ENCODE data around the gene FBLN1.
"Not testable (repeated sequence)": the region's sequence is repeated elsewhere in the genome, so short reads cannot be mapped to it uniquely, and the experiment has no call there.

Gene FBLN1

DNA sequence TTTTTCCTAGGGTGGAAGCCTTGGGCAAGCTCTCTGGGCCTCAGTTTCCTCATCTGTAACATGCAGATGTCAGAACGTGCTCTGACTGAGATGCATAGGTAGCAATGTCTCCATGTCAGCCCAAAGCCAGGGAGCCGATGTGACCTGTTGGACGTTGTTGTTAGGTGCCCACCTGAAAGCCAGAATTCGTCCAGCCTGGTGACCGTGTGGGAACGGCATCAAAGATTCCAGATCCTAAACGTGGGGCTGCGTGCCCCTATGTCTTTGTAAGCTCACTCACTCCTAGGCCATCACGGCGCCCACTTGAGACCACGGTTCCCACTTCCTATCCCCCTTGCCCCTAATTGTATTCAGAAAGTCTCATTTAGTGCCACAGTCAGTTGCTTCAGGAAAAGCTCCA lies 48.2 kb downstream of the FBLN1 start:
- H3K36me3 Mint-ChIP-seq (ENCODE audit: low read depth), result no peaks in the 10 kb centered on the region
- no peaks in the 10 kb centered on the region for H3K9me3 Mint-ChIP-seq
- no peak overlapping the region for H3K27ac Mint-ChIP-seq
- H3K27me3 Mint-ChIP-seq, result peaks cover 9% of the 10 kb centered on the region
- H3K4me3 Mint-ChIP-seq, result no peak overlapping the region
- H3K4me1 Mint-ChIP-seq (ENCODE audit: low read depth), result no peaks in the 10 kb centered on the region

DNA sequence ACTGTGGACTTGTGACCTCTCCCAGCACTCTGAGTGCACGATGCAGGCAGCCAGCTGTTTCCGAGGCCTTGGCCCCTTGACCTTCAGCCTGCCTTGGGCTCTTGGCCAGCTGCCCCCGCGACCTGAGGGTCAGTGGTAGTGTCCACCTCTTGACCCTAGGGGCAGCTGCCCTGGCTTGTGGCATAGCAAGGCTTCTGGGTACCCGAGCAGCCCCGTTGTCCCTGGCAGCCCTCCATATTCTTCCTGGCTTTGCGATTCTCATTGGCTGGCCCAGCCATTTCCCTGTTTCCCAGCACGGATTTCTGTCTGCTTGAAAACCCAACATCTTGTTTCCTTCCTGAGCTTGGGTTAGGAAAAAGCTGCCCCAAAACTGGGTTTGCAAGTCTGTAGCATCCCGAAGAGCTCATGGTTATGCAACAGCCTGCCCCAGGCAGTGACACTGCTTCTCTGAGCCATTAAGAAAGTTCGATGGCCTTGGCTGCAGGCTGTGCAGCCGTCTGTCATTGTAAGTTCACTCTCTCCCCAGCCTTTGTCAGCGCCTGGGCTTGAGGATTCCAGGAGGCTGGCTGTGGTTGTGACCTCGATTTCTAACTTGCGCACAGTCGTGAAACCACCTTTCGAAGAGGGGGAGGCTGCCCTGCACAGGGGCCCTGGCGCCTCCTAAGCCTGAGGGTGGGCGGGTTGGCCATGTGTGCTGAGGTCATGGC lies 48.8 kb downstream of the FBLN1 start:
- no peak overlapping the region for H3K4me3 Mint-ChIP-seq
- H3K9me3 Mint-ChIP-seq, result no peaks in the 10 kb centered on the region
- peaks cover 14% of the 10 kb centered on the region for H3K27me3 Mint-ChIP-seq
- no peaks in the 10 kb centered on the region for H3K4me1 Mint-ChIP-seq (ENCODE audit: low read depth)
- no peak overlapping the region for H3K27ac Mint-ChIP-seq
- no peaks in the 10 kb centered on the region for H3K36me3 Mint-ChIP-seq (ENCODE audit: low read depth)

DNA sequence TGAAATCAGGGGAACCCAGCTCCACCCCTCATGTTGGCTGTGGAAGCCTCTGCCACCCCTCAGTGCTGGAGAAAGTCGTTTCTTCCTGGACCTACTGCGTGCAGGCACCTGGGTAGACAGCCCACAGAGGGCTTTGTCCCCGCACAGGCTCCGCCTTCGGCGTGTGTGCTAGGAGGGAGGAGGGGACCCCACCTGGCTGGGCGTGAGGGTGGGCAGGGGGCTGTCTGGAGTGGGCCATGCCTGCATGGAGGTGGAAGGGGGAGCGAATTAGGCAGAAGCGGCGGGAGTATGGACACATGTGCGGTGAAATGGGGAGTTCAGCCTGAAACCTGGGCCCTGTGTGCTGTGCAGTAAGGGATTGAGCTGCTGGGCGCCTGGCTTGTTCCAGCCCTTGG lies 49.3 kb downstream of the FBLN1 start:
- peaks cover 14% of the 10 kb centered on the region for H3K27me3 Mint-ChIP-seq
- no peaks in the 10 kb centered on the region for H3K36me3 Mint-ChIP-seq (ENCODE audit: low read depth)
- no peaks in the 10 kb centered on the region for H3K9me3 Mint-ChIP-seq
- no peak overlapping the region for H3K4me3 Mint-ChIP-seq
- no peaks in the 10 kb centered on the region for H3K4me1 Mint-ChIP-seq (ENCODE audit: low read depth)
- H3K27ac Mint-ChIP-seq, result no peak overlapping the region

DNA sequence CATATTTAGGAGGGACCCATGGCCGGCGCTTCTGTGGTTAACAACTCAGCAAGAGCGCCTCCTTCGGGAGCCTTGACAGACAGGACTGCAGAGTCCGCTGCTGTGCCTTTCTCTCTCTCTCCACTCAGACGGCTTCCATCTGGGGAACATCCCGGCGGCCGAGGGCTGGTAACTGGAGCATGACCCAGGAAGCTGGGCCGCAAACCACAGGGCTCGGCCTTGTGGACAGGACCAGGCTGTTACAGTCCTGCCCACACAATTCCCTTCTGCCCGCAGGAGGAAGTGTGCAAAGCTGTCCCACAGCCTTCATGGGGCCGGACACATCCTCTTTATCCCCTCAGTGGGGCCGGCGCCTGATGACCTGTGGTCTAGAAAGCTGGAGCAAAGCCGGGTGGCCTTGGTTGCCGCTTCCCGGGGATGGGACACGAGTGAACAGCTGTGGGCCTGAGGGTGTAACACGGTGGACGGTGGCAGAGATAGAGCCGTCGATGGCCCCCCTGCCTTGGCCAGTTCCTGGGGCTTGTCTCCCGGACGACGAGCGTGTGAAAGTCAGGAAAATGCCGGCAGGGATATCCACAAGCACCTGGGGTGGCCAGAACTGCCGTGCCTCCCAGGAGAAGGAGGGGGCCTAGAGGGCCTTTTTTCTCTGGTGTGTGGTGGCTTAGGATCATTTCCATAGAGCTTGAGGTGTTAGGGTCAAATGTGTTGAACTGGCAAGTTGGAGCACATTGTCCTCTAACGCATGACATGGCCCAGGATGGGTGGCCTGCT lies 50.1 kb downstream of the FBLN1 start:
- H3K27ac Mint-ChIP-seq, result no peak overlapping the region
- H3K4me3 Mint-ChIP-seq, result no peak overlapping the region
- no peaks in the 10 kb centered on the region for H3K9me3 Mint-ChIP-seq
- H3K4me1 Mint-ChIP-seq (ENCODE audit: low read depth), result no peaks in the 10 kb centered on the region
- H3K36me3 Mint-ChIP-seq (ENCODE audit: low read depth), result no peaks in the 10 kb centered on the region
- H3K27me3 Mint-ChIP-seq, result peaks cover 14% of the 10 kb centered on the region

DNA sequence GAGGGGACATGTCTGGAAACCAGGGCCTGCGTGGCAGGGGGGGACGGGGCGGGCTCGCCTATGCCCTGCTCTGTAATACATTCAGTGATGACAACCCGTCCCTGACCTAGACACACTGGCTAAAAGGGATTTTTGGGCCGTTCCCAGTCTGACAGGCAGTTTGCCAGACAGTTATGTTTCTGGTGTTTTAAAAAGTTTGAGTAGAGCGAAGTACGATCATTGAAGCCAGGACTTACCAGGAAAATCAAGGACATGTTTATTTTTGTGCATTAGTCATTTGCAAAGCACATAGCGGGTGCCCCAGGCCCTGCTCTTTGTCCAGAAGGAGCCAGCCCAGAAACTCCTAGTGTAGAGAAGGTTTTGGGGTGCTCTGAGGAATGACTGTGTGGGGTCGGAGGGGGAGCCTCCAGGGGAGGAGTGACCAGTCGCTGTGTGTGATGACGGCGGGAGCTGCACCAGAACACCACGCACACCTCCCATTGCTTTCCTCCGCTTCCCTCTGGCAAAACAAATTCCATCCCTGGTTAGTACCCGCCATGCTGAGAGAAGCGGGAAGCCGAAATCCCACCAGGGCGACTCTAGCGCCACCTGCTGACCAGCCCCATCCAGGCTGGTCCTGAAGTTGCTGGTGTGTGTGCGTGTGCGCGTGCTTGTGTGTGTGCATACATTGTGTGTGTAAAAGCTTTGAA lies 50.8 kb downstream of the FBLN1 start:
- H3K4me1 Mint-ChIP-seq (ENCODE audit: low read depth), result no peaks in the 10 kb centered on the region
- no peak overlapping the region for H3K4me3 Mint-ChIP-seq
- H3K27me3 Mint-ChIP-seq, result peaks cover 14% of the 10 kb centered on the region
- no peaks in the 10 kb centered on the region for H3K9me3 Mint-ChIP-seq
- H3K36me3 Mint-ChIP-seq (ENCODE audit: low read depth), result no peaks in the 10 kb centered on the region
- H3K27ac Mint-ChIP-seq, result no peak overlapping the region

DNA sequence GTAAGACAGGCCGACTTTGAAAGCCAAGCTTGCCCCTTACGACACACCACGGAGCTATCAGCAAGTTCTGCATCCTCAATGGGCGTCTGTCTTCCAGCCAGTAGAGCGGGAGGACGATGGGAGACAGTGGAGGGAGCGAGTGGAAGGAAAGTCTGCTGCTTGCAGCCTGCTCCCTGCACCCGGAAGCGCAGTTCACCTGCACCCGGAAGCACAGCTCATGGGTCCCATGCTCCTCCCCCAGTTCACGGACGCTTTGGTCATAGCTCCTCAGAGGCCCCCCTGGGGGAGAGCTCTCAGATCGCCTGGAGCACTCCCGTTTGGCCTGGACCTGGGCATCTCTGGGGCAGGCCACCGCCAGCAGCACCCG lies 51.3 kb downstream of the FBLN1 start:
- Mint-ChIP-seq H3K9me3 (no peaks in the 10 kb centered on the region), H3K4me1 (ENCODE audit: low read depth) (no peaks in the 10 kb centered on the region), H3K27me3 (peaks cover 14% of the 10 kb centered on the region), H3K4me3 (no peak overlapping the region), H3K36me3 (ENCODE audit: low read depth) (no peaks in the 10 kb centered on the region), H3K27ac (no peak overlapping the region)

DNA sequence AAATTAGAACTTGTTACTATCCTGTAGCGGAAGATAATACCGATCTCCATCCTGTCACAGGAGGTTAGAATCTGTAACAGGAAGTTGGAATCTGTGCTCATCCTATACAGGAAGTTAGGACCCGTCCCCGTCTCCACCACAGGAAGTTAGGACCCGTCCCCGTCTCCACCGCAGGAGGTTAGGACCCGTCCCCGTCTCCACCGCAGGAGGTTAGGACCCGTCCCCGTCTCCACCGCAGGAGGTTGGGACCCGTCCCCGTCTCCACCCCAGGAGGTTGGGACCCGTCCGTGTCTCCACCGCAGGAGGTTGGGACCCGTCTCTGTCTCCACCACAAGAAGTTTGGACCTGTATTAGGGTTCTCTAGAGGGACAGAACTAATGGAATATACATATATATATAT lies 52.2 kb downstream of the FBLN1 start:
- peaks cover under 1% of the 10 kb centered on the region for H3K9me3 Mint-ChIP-seq
- no peaks in the 10 kb centered on the region for H3K36me3 Mint-ChIP-seq (ENCODE audit: low read depth)
- no peak overlapping the region for H3K27ac Mint-ChIP-seq
- H3K27me3 Mint-ChIP-seq, result peaks cover 14% of the 10 kb centered on the region
- no peaks in the 10 kb centered on the region for H3K4me1 Mint-ChIP-seq (ENCODE audit: low read depth)
- H3K4me3 Mint-ChIP-seq, result no peak overlapping the region

- H3K4me3 Mint-ChIP-seq; H3K27ac Mint-ChIP-seq; H3K36me3 Mint-ChIP-seq (ENCODE audit: low read depth); H3K9me3 Mint-ChIP-seq; H3K4me1 Mint-ChIP-seq (ENCODE audit: low read depth): not testable (repeated sequence)
- peaks cover 14% of the 10 kb centered on the region for H3K27me3 Mint-ChIP-seq
Measured at GRCh38 chr22:45557926-45558325, 55.2 kb downstream of the FBLN1 start.

DNA sequence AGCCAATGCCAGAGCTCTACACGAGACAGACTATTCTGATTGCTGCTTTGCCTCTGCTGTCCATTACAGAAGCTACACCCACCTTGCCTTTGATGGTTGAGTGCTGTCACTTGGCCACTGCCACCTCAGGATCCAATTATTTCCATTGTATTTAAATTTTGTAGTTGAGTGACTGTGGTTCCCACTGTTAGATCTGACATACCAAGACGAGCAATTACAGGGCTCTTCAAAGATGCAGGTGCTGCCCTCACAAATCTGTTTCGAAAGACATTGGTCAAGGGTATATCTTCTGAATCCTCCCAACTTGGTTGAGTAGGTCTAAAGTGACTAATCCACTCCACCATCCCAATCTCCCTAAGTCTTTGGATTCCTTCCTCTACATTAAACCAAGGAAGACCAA lies 57.4 kb downstream of the FBLN1 start:
- H3K27me3 Mint-ChIP-seq, result peaks cover 12% of the 10 kb centered on the region
- not testable (repeated sequence) for H3K9me3 Mint-ChIP-seq; H3K4me1 Mint-ChIP-seq (ENCODE audit: low read depth); H3K36me3 Mint-ChIP-seq (ENCODE audit: low read depth); H3K4me3 Mint-ChIP-seq; H3K27ac Mint-ChIP-seq

DNA sequence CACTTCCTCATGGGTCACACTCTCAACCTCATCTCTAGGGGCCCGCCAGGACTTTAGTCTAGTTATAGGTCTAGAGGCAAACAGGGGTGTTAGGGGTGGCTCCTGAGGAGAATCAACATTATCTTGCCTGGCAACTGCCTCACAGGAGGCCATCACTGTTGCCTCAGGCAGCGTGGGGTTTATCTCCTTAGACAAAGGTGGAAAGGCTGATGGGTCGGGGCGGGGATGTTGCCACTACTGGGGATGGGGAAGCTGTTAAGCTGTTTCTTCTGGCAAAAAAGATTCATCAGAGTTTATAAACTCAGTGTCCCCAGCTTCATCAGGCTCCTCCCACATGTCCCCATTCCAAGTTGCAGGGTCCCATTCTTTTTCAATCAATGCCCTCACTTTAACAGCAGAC lies 58.1 kb downstream of the FBLN1 start:
- not testable (repeated sequence) for H3K4me3 Mint-ChIP-seq; H3K36me3 Mint-ChIP-seq (ENCODE audit: low read depth); H3K4me1 Mint-ChIP-seq (ENCODE audit: low read depth); H3K27ac Mint-ChIP-seq; H3K9me3 Mint-ChIP-seq
- peaks cover 13% of the 10 kb centered on the region for H3K27me3 Mint-ChIP-seq

DNA sequence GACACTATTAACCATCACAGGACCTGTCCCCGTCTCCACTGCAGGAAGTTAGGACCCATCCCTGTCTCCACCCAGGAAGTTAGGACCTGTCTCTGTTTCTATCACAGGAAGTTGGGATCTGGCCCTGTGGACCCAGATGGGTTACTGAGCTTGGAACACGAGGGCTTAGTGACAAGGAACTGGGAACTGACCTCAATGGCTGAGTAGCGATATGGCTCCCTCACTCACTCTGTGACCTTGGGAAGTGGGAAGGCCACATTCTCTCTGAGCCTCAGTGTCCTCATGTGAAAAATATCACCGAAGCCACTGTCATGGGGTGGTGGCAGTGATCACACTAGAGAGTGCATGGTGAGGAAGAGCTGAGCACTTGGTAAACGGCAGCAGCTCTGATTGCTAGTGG lies 59.4 kb downstream of the FBLN1 start:
- H3K27ac Mint-ChIP-seq, result no peak overlapping the region
- H3K27me3 Mint-ChIP-seq, result peaks cover 11% of the 10 kb centered on the region
- peaks cover 9% of the 10 kb centered on the region for H3K9me3 Mint-ChIP-seq
- H3K4me3 Mint-ChIP-seq, result no peak overlapping the region
- H3K36me3 Mint-ChIP-seq (ENCODE audit: low read depth), result peaks cover 4% of the 10 kb centered on the region
- no peaks in the 10 kb centered on the region for H3K4me1 Mint-ChIP-seq (ENCODE audit: low read depth)

GRCh38 chr22:45562537-45563361 lies 60.1 kb downstream of the FBLN1 start:
- no peak overlapping the region for H3K27ac Mint-ChIP-seq
- H3K4me1 Mint-ChIP-seq (ENCODE audit: low read depth), result no peaks in the 10 kb centered on the region
- H3K27me3 Mint-ChIP-seq, result peaks cover 16% of the 10 kb centered on the region
- peaks cover 4% of the 10 kb centered on the region for H3K36me3 Mint-ChIP-seq (ENCODE audit: low read depth)
- peaks cover 9% of the 10 kb centered on the region for H3K9me3 Mint-ChIP-seq
- H3K4me3 Mint-ChIP-seq, result no peak overlapping the region

DNA sequence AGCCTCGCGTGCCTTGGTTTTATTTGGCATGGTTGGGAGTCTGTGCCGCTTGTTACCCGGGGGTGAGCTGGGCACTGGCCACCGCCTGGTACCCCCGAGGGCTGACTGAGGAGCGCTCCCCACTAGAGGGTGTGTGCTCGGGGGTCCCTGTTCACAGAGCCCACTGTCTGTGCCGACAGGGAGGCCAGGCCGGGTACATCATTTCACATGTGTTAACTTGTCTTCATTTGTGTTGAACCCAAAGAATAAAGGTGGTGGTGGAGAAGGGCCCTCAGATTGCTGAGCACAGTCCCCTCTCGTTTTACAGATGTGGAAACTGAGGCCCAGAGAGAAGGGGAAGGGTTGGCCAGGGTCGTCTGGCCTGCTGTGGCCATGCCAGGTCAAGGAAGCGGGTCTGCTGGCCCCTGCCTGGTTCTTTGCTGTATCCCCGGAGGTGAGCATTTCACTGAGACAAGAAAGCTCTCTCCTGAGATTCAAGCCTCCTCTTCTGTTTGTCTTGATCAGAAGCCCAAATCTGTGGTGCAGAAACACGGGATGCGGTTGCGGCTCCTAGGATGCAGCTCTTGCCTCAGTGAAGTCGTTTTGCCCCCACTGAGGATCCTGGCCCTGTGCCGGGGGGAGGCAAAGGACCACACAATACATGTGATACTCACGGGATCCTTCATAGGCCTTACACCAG lies 60.8 kb downstream of the FBLN1 start:
- Mint-ChIP-seq H3K4me1 (ENCODE audit: low read depth) (no peaks in the 10 kb centered on the region), H3K27me3 (peaks cover 20% of the 10 kb centered on the region), H3K27ac (no peak overlapping the region), H3K36me3 (ENCODE audit: low read depth) (peaks cover 4% of the 10 kb centered on the region), H3K4me3 (no peak overlapping the region), H3K9me3 (peaks cover 9% of the 10 kb centered on the region)

GRCh38 chr22:45564349-45565030 lies 61.8 kb downstream of the FBLN1 start:
- Mint-ChIP-seq H3K27ac (no peak overlapping the region), H3K4me3 (no peak overlapping the region), H3K27me3 (peaks cover 20% of the 10 kb centered on the region), H3K4me1 (ENCODE audit: low read depth) (no peaks in the 10 kb centered on the region), H3K9me3 (peaks cover 11% of the 10 kb centered on the region), H3K36me3 (ENCODE audit: low read depth) (peaks cover 4% of the 10 kb centered on the region)
